ENCODE results near the gene YPEL2. TPM values are rescaled to one million over a fixed set of nuclear protein-coding genes. Genes with fewer than 3 reads are reported as not detected.

The YPEL2 gene
- polyA plus RNA-seq, 1 donor (not counting 4 experiments of a cell fraction or from before 2014, with no cell fraction given): 4.6 TPM

DNA sequence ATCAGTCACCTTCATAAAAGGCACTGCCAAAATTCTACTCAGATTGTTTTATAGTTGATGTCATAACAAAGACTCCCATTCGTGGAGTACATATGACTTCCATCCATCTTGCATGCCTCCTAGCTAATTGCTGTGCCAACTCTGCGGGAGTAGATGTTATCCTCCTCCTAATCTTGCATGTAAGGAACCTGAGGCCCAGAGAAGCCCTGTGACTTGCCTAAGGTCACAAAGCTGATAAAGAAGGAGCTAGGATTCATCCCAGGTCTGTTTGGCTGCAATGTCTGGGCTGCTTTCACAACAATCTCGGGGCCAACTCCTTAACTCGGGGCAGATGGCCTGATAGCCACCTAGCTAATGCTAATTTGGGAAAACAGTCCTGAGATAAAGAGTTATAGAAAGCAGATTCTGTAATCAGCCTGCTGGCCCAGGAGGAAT, 87.3 kb downstream of the YPEL2 start:
- TF ChIP-seq EZH2 (IDR thresholded peaks at IDR 0.05; ENCODE audit: low read length): no peak
- TF ChIP-seq, protein P1, sequence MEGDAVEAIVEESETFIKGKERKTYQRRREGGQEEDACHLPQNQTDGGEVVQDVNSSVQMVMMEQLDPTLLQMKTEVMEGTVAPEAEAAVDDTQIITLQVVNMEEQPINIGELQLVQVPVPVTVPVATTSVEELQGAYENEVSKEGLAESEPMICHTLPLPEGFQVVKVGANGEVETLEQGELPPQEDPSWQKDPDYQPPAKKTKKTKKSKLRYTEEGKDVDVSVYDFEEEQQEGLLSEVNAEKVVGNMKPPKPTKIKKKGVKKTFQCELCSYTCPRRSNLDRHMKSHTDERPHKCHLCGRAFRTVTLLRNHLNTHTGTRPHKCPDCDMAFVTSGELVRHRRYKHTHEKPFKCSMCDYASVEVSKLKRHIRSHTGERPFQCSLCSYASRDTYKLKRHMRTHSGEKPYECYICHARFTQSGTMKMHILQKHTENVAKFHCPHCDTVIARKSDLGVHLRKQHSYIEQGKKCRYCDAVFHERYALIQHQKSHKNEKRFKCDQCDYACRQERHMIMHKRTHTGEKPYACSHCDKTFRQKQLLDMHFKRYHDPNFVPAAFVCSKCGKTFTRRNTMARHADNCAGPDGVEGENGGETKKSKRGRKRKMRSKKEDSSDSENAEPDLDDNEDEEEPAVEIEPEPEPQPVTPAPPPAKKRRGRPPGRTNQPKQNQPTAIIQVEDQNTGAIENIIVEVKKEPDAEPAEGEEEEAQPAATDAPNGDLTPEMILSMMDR (optimal IDR thresholded peaks at IDR 0.05 in 1 of 3, IDR thresholded peaks at IDR 0.05 in 1 of 3, conservative IDR thresholded peaks at IDR 0.05 in 1 of 3; ENCODE audit: extremely low read depth in 1 of 3, insufficient read depth in 2 of 3, low read length in 3 of 3): no peak
- no peak overlapping the region for H3K9ac ChIP-seq (ENCODE audit: control insufficient read depth, extremely low read depth, insufficient read depth, low read length)
- dilution Hi-C loops (cut with MboI; ENCODE audit: extremely low pct_ligation_motif_present, low sequenced_read_pairs): no loop called here
- no peaks in the 10 kb centered on the region for H3K36me3 ChIP-seq (ENCODE audit: control insufficient read depth in 2 of 2, extremely low read depth in 1 of 2, insufficient read depth in 2 of 2, low read length in 2 of 2)
- H3K27me3 ChIP-seq (ENCODE audit: control insufficient read depth, extremely low read depth, insufficient read depth, low read length): no peaks in the 10 kb centered on the region
- FAIRE-seq: no peak
- no peak overlapping the region for H2AFZ ChIP-seq (ENCODE audit: control insufficient read depth, low read length)
- no peaks in the 10 kb centered on the region for H3K9me1 ChIP-seq (ENCODE audit: control insufficient read depth, extremely low read depth, insufficient read depth, low read length)
- H3K4me3 ChIP-seq (ENCODE audit: control insufficient read depth in 2 of 3, extremely low read depth in 1 of 3, insufficient read depth in 2 of 3, low read depth in 1 of 3, low read length in 3 of 3): no peak overlapping the region
- DNase-seq (ENCODE audit: low read depth, low spot score): no peak
- H3K9me3 ChIP-seq (ENCODE audit: control insufficient read depth, low read depth, low read length): no peaks in the 10 kb centered on the region
- H3K27ac ChIP-seq (ENCODE audit: control insufficient read depth, insufficient read depth, low read length): no peak overlapping the region
- no peaks in the 10 kb centered on the region for H3K4me1 ChIP-seq (ENCODE audit: control insufficient read depth, extremely low read depth, insufficient read depth, low read length)
- no peak overlapping the region for H3K4me2 ChIP-seq (ENCODE audit: control insufficient read depth, extremely low read depth, insufficient read depth, low read depth, low read length)
- H4K20me1 ChIP-seq (ENCODE audit: control insufficient read depth, extremely low read depth, insufficient read depth, low read length): no peaks in the 10 kb centered on the region
- no peaks in the 10 kb centered on the region for H3K79me2 ChIP-seq (ENCODE audit: control insufficient read depth, insufficient read depth, low read length)

DNA sequence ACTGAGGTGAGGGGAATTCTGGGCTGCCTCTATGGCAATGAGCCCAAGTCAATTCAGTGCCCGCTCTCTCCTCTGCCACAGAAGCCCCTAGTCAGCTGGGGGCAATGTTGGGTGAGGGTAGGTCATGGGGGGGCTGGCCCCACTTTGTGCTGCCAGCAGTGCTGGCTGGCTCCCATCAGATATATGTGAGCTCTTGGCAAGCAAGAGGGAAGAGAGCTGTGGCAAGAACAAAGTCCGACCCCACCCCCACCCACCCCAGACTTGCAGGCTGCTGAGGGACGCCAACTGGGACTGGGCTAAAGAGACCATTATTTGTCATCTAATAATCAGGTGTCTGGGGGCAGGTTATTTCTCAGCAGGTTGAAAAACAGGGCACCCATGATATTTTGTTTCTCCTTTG, 89.4 kb downstream of the YPEL2 start:
- H3K9me1 ChIP-seq (ENCODE audit: control insufficient read depth, extremely low read depth, insufficient read depth, low read length): no peaks in the 10 kb centered on the region
- dilution Hi-C loops (cut with MboI; ENCODE audit: extremely low pct_ligation_motif_present, low sequenced_read_pairs): no loop called here
- TF ChIP-seq, protein P1 (optimal IDR thresholded peaks at IDR 0.05 in 1 of 3, IDR thresholded peaks at IDR 0.05 in 1 of 3, conservative IDR thresholded peaks at IDR 0.05 in 1 of 3; ENCODE audit: extremely low read depth in 1 of 3, insufficient read depth in 2 of 3, low read length in 3 of 3): no peak
- H3K4me1 ChIP-seq (ENCODE audit: control insufficient read depth, extremely low read depth, insufficient read depth, low read length): no peaks in the 10 kb centered on the region
- H3K9ac ChIP-seq (ENCODE audit: control insufficient read depth, extremely low read depth, insufficient read depth, low read length): no peak overlapping the region
- H3K36me3 ChIP-seq (ENCODE audit: control insufficient read depth in 2 of 2, extremely low read depth in 1 of 2, insufficient read depth in 2 of 2, low read length in 2 of 2): no peaks in the 10 kb centered on the region
- H2AFZ ChIP-seq (ENCODE audit: control insufficient read depth, low read length): no peak overlapping the region
- no peaks in the 10 kb centered on the region for H3K27me3 ChIP-seq (ENCODE audit: control insufficient read depth, extremely low read depth, insufficient read depth, low read length)
- H4K20me1 ChIP-seq (ENCODE audit: control insufficient read depth, extremely low read depth, insufficient read depth, low read length): no peaks in the 10 kb centered on the region
- H3K27ac ChIP-seq (ENCODE audit: control insufficient read depth, insufficient read depth, low read length): no peak overlapping the region
- no peak for FAIRE-seq
- H3K4me3 ChIP-seq (ENCODE audit: control insufficient read depth in 2 of 3, extremely low read depth in 1 of 3, insufficient read depth in 2 of 3, low read depth in 1 of 3, low read length in 3 of 3): no peak overlapping the region
- no peak for DNase-seq (ENCODE audit: low read depth, low spot score)
- H3K79me2 ChIP-seq (ENCODE audit: control insufficient read depth, insufficient read depth, low read length): no peaks in the 10 kb centered on the region
- H3K9me3 ChIP-seq (ENCODE audit: control insufficient read depth, low read depth, low read length): no peaks in the 10 kb centered on the region
- no peak overlapping the region for H3K4me2 ChIP-seq (ENCODE audit: control insufficient read depth, extremely low read depth, insufficient read depth, low read depth, low read length)

All from keratinocyte (primary cell).